Left cardiac atrium (tissue), 4 donors: ENCODE results near the gene LMTK3. TPM values are rescaled to one million over a fixed set of nuclear protein-coding genes. Genes with fewer than 3 reads are reported as not detected.

ENCODE experiments used
- ATAC-seq, 2 donors: fragments of 200-7000 bp; cut with Tn5 transposase; one replicate each; pipeline ENCODE4 v1.9.1; 2020; ENCODE audit warnings: mild to moderate bottlenecking in 2 of 2, moderate library complexity in 2 of 2
- DNase-seq: peaks from one replicate; pipeline ENCODE4 v3.0.0-alpha.2; 2020
- intact Hi-C, 2 donors: fragments of 100-400 bp; cut with DNase I; formaldehyde crosslinking; loops; one replicate each; pipeline versions ENCODE4 v1.14.1 to v1.15.1; 2022 to 2023
- total RNA-seq, 2 donors: library from RNA; stranded (reverse); fragmentation: NEBNext Ultra II Directional; extraction: Animal tissue kit (Norgen Biotek cat#: 25700); gene quantifications; one replicate each; pipeline ENCODE4 v1.2.1, GENCODE V29; 2021
- donor health status: DM: no; HTN: yes; CAD: no.
- donor health status: DM: no; HTN: yes; CAD: no; lungs with severe emphysema.
- donor health status: DM: yes; HTN: yes; CAD: no.
- donor health status: Dilated cardiomyopathy.

The LMTK3 gene
- total RNA-seq, 2 donors from 2014 or later, result 2.0 to 2.9 TPM

- ATAC-seq, result no peak
- intact Hi-C loops, result no loop called here
- no peak for DNase-seq
Observed at GRCh38 chr19:48444129-48444935, 67.3 kb downstream of the LMTK3 start.

- DNase-seq, result no peak
- no peak for ATAC-seq
- intact Hi-C loops, result no loop called here
Observed at GRCh38 chr19:48443731-48444128, 67.9 kb downstream of the LMTK3 start.

GRCh38 chr19:48443256-48443655, 68.4 kb downstream of the LMTK3 start:
- intact Hi-C loops, result no loop called here
- DNase-seq, result no peak
- ATAC-seq, result no peak

GRCh38 chr19:48442116-48443035, 69.3 kb downstream of the LMTK3 start:
- intact Hi-C loops, result no loop called here
- no peak for ATAC-seq
- no peak for DNase-seq

- intact Hi-C loops, result no loop called here
- ATAC-seq (no peak), DNase-seq (no peak)
Observed at GRCh38 chr19:48441360-48442050, 70.1 kb downstream of the LMTK3 start.

GRCh38 chr19:48436586-48436985, 75.0 kb downstream of the LMTK3 start:
- ATAC-seq, result no peak
- intact Hi-C loops, result no loop called here
- DNase-seq, result no peak

Other genes starting within 250 kb of the LMTK3 start
- gene ZNF114, start 241.8 kb downstream of the LMTK3 start, total RNA-seq, result under 1 TPM; 0.39 to 0.74 TPM
- gene EMP3, start 186.3 kb downstream of the LMTK3 start, total RNA-seq, result 10 to 100 TPM; 89.9 TPM
- 10 to 100 TPM; 30.5 to 43.0 TPM for gene TMEM143, start 147.9 kb downstream of the LMTK3 start, total RNA-seq
- not detected for gene SYNGR4, start 147.5 kb downstream of the LMTK3 start, total RNA-seq
- 100 to 1,000 TPM in 1 of 2 donors, 10 to 100 TPM in 1; 81.4 to 103 TPM for gene KDELR1, start 120.3 kb downstream of the LMTK3 start, total RNA-seq
- gene GRIN2D, start 118.2 kb downstream of the LMTK3 start, total RNA-seq, result under 1 TPM; 0.39 to 0.47 TPM
- gene GRWD1, start 65.9 kb downstream of the LMTK3 start, total RNA-seq, result 10 to 100 TPM; 18.1 to 24.9 TPM
- under 1 TPM; 0.27 to 0.60 TPM for gene KCNJ14, start 56.3 kb downstream of the LMTK3 start, total RNA-seq
- gene CYTH2, start 42.5 kb downstream of the LMTK3 start, total RNA-seq, result 10 to 100 TPM; 29.0 to 32.5 TPM
- under 1 TPM; 0.39 to 0.71 TPM for gene SULT2B1, start 40.3 kb upstream of the LMTK3 start, total RNA-seq
- gene SPACA4, start 94.9 kb upstream of the LMTK3 start, total RNA-seq, result not detected
- gene FAM83E, start 103.2 kb upstream of the LMTK3 start, total RNA-seq, result under 1 TPM in 1 of 2 donors, not detected in 1; 0.32 TPM
- gene RPL18, start 107.3 kb upstream of the LMTK3 start, total RNA-seq, result 100 to 1,000 TPM; 674 to 678 TPM
- gene SPHK2, start 107.7 kb upstream of the LMTK3 start, total RNA-seq, result 1 to 10 TPM; 9.0 to 9.3 TPM
- gene DBP, start 125.5 kb upstream of the LMTK3 start, total RNA-seq, result 10 to 100 TPM in 1 of 2 donors, 1 to 10 TPM in 1; 2.0 to 15.1 TPM
- gene CA11, start 134.4 kb upstream of the LMTK3 start, total RNA-seq, result 1 to 10 TPM; 7.1 to 7.7 TPM
- under 1 TPM; 0.21 to 0.27 TPM for gene NTN5, start 161.2 kb upstream of the LMTK3 start, total RNA-seq
- not detected for gene FUT2, start 184.1 kb upstream of the LMTK3 start, total RNA-seq
- gene MAMSTR, start 207.9 kb upstream of the LMTK3 start, total RNA-seq, result 1 to 10 TPM; 1.6 to 3.2 TPM
- gene RASIP1, start 228.8 kb upstream of the LMTK3 start, total RNA-seq, result 10 to 100 TPM; 14.9 to 23.8 TPM
- gene IZUMO1, start 235.1 kb upstream of the LMTK3 start, total RNA-seq, result under 1 TPM; 0.29 to 0.92 TPM
- 1 to 10 TPM; 2.1 to 3.5 TPM for gene FUT1, start 240.8 kb upstream of the LMTK3 start, total RNA-seq
- gene FGF21, start 243.7 kb upstream of the LMTK3 start, total RNA-seq, result not detected